Upper lobe of right lung (tissue), 1 donor: ENCODE measurements around the gene HPCAL4. TPM values are rescaled to one million over a fixed set of nuclear protein-coding genes. Genes with fewer than 3 reads are reported as not detected.

ENCODE experiments used
- ATAC-seq: fragments of 200-7000 bp; cut with Tn5 transposase; one replicate; pipeline ENCODE4 v1.9.1; 2020; ENCODE audit warnings: mild to moderate bottlenecking, moderate library complexity
- DNase-seq: peaks from one replicate; pipeline ENCODE4 v3.0.0-alpha.2; 2020
- H3K27ac ChIP-seq: fragments of 200-600 bp; one replicate; pipeline ENCODE4 v1.8.0; 2022
- H3K27me3 ChIP-seq: fragments of 200-600 bp; one replicate; pipeline ENCODE4 v1.8.0; 2022; ENCODE audit warnings: mild to moderate bottlenecking
- H3K36me3 ChIP-seq: fragments of 200-600 bp; one replicate; pipeline ENCODE4 v1.8.0; 2022
- H3K4me1 ChIP-seq: fragments of 200-600 bp; one replicate; pipeline ENCODE4 v1.8.0; 2022
- H3K4me3 ChIP-seq: fragments of 200-600 bp; one replicate; pipeline ENCODE4 v1.8.0; 2022; ENCODE audit warnings: mild to moderate bottlenecking
- H3K9me3 ChIP-seq: fragments of 200-600 bp; one replicate; pipeline ENCODE4 v1.8.0; 2022
- intact Hi-C: fragments of 100-400 bp; cut with DNase I; formaldehyde crosslinking; loops from one replicate; pipeline ENCODE4 v1.11.0; 2022
- total RNA-seq: library from RNA; stranded (reverse); fragmentation: NEBNext Ultra II Directional; extraction: Animal tissue kit (Norgen Biotek cat#: 25700); gene quantifications from one replicate; pipeline ENCODE4 v1.2.1, GENCODE V29; 2021
- TF ChIP-seq, protein P1 (sequence below): fragments of 200-600 bp; IDR thresholded peaks from one replicate; pipeline ENCODE4 v1.8.0; 2022; ENCODE audit warnings: antibody characterized with exemption
- donor health status: DM: no; HTN: yes; CAD: no; lungs with severe emphysema.

The HPCAL4 gene
- total RNA-seq, 1 donor from 2014 or later: 0.09 TPM

DNA sequence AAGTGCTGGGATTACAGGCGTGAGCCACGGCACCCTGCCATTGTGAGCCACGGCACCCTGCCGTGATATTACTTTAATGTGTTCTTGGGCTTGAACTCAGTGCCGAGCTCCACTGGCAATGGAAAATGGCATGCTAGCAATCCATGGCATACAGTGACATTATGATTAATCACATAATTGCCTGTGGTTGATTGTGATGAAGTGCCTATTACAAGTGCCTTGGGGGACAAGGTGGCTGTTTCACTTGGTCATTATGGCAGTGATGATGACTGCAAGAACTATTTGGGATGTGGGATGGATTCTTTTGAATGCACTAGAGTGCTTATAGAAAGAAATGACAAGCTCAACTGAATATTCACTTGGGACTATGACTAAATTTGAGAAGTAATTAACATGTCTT is 22.3 kb upstream of the HPCAL4 start:
- TF ChIP-seq, protein P1, sequence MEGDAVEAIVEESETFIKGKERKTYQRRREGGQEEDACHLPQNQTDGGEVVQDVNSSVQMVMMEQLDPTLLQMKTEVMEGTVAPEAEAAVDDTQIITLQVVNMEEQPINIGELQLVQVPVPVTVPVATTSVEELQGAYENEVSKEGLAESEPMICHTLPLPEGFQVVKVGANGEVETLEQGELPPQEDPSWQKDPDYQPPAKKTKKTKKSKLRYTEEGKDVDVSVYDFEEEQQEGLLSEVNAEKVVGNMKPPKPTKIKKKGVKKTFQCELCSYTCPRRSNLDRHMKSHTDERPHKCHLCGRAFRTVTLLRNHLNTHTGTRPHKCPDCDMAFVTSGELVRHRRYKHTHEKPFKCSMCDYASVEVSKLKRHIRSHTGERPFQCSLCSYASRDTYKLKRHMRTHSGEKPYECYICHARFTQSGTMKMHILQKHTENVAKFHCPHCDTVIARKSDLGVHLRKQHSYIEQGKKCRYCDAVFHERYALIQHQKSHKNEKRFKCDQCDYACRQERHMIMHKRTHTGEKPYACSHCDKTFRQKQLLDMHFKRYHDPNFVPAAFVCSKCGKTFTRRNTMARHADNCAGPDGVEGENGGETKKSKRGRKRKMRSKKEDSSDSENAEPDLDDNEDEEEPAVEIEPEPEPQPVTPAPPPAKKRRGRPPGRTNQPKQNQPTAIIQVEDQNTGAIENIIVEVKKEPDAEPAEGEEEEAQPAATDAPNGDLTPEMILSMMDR: no peak
- H3K27me3 ChIP-seq: peaks cover 24% of the 10 kb centered on the region
- no peaks in the 10 kb centered on the region for H3K4me1 ChIP-seq
- H3K9me3 ChIP-seq: no peaks in the 10 kb centered on the region
- H3K4me3 ChIP-seq: no peak overlapping the region
- intact Hi-C loops: no loop called here
- DNase-seq: no peak
- no peak overlapping the region for H3K27ac ChIP-seq
- no peak for ATAC-seq
- H3K36me3 ChIP-seq: no peaks in the 10 kb centered on the region

- TF ChIP-seq, protein P1: no peak
- Histone ChIP-seq H3K4me1 (no peaks in the 10 kb centered on the region), H3K9me3 (no peaks in the 10 kb centered on the region), H3K4me3 (no peak overlapping the region), H3K36me3 (no peaks in the 10 kb centered on the region), H3K27me3 (peaks cover 11% of the 10 kb centered on the region), H3K27ac (no peak overlapping the region)
- ATAC-seq (no peak), DNase-seq (no peak)
- intact Hi-C loops: no loop called here
Measured at GRCh38 chr1:39711966-39712340, 20.7 kb upstream of the HPCAL4 start.

DNA sequence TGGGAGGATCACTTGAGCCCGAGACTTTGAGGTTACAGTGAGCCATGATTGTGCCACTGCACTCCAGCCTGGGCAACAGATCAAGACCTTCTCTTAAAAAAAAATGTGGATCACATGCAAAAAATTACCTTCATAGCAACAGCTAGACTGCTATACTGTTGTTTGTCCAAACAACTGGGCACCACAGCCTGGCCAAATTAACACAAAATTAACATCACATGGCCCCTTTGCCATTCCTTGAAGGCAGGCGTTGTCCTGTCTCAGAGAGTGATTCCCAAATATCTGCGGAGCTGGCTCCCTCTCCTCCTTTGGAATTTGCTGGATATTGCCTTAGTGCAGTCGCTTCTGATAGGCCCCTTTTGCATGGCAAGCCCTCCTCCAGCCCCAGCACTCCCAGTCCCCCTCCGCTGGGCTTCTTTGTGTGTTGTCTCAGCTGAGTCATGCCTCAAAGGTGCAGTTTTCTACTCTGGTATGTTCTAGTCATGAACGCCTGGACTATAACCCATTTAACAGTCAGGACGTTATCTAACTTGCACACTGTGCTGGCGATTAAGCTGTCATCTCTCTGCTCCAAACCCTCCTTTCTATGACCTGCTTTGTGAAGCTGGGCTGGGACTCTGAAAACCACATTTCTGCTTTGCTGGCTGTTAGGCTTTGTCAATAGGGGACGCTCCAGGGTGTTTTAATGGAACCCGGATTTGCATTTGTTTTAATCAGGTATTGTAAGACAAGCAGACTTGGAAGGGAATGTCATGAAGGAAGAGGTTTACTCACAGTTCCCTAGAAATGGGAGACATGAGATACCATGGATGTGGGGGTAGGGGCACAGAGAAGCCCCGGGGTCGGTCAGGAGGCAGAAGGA is 20.1 kb upstream of the HPCAL4 start:
- no peak for DNase-seq

GRCh38 chr1:39707506-39707905 is 16.3 kb upstream of the HPCAL4 start:
- Histone ChIP-seq H3K4me3 (no peak overlapping the region), H3K27me3 (peaks cover 8% of the 10 kb centered on the region), H3K36me3 (no peaks in the 10 kb centered on the region), H3K9me3 (no peaks in the 10 kb centered on the region), H3K4me1 (no peaks in the 10 kb centered on the region), H3K27ac (no peak overlapping the region)
- DNase-seq: no peak
- no peak for ATAC-seq
- intact Hi-C loops: no loop called here
- TF ChIP-seq, protein P1: no peak

More for the DNA sequence above, 20.1 kb upstream of the HPCAL4 start:
- no peaks in the 10 kb centered on the region for H3K9me3 ChIP-seq
- H3K27ac ChIP-seq: no peak overlapping the region
- intact Hi-C loops: no loop called here
- TF ChIP-seq, protein P1: no peak
- H3K27me3 ChIP-seq: peaks cover 11% of the 10 kb centered on the region
- H3K4me3 ChIP-seq: no peak overlapping the region
- ATAC-seq: no peak
- H3K4me1 ChIP-seq: no peaks in the 10 kb centered on the region
- no peaks in the 10 kb centered on the region for H3K36me3 ChIP-seq

DNA sequence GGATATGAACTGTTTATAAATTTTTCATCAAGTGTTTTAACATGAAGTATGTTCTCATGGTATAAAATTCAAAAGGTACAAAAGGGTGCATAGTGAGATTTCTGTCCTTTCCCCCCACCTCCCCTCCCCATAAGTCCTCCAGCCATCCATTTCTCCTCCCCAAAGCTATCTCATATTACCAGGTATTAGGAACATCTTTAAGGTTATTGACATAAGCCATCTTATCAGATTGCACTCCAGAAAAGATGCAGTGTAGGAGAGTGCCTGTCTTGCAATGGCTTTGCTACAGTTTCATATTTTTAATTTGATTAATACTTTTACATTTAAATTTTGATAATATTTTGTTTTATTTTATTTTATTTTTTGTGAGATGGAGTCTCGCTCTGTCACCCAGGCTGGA is 13.5 kb upstream of the HPCAL4 start:
- Histone ChIP-seq H3K9me3 (no peaks in the 10 kb centered on the region), H3K4me3 (no peak overlapping the region), H3K4me1 (no peaks in the 10 kb centered on the region), H3K27me3 (no peaks in the 10 kb centered on the region), H3K27ac (no peak overlapping the region), H3K36me3 (no peaks in the 10 kb centered on the region)
- intact Hi-C loops: no loop called here
- DNase-seq (no peak), ATAC-seq (no peak)
- TF ChIP-seq, protein P1: no peak
